GM12801 (cell line): ENCODE measurements around the gene DGCR6L.

Source experiments
- CTCF ChIP-seq: IDR thresholded peaks from one replicate; pipeline ENCODE4 v1.5.1; 2011; ENCODE audit warnings: control low read depth; ENCODE audit not compliant: insufficient read length; ENCODE audit errors: extremely low read depth

The DGCR6L gene

GRCh38 chr22:20272700-20273099 is 47.2 kb downstream of the DGCR6L start:
- TF ChIP-seq CTCF: no peak

- no peak for TF ChIP-seq CTCF
Observed at GRCh38 chr22:20272174-20272573, 47.7 kb downstream of the DGCR6L start.

GRCh38 chr22:20271114-20271994 is 48.5 kb downstream of the DGCR6L start:
- no peak for TF ChIP-seq CTCF

DNA sequence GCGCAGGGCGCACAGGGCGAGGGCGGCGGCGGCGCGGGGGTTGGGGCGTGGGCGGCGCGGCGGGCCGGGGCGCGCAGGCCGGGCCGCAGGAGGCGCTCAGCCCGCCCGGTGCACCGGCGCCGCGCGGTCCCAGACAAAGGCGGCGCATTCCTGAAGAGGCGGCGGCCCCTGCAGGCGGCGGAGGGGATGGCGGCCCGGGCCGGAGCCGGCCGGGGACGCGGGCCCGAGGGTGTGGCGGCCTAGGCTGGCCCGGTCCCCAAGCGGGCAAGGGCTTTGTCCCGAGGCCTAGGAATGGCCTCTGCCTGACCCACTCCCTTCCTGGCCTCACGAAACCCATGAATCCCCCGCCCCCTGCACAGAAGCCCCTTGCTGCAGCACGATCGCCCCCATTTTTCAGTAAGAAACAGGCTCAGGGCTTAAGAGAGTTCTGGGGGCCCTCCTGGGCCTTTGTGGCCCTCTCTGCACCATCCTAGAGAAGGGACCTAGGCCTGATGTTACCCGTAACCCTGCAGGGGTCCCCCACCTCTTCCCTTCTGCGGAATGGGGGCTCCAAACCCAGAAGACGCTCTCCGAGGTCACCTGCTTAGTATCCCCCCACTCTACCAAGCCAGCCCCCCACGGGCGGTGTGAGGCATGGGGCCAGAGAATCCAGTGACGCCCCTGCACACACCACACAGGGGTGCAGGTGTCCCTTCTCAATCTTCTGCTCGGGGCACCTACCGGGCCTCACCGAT is 51.4 kb downstream of the DGCR6L start, which contains the start of gene RTN4R:
Gene RTN4R, minus strand, starts transcription at position 40 of the 734 bp plus-strand sequence. CDS start 226 bp downstream, outside the sequence.
- no peak for TF ChIP-seq CTCF

DNA sequence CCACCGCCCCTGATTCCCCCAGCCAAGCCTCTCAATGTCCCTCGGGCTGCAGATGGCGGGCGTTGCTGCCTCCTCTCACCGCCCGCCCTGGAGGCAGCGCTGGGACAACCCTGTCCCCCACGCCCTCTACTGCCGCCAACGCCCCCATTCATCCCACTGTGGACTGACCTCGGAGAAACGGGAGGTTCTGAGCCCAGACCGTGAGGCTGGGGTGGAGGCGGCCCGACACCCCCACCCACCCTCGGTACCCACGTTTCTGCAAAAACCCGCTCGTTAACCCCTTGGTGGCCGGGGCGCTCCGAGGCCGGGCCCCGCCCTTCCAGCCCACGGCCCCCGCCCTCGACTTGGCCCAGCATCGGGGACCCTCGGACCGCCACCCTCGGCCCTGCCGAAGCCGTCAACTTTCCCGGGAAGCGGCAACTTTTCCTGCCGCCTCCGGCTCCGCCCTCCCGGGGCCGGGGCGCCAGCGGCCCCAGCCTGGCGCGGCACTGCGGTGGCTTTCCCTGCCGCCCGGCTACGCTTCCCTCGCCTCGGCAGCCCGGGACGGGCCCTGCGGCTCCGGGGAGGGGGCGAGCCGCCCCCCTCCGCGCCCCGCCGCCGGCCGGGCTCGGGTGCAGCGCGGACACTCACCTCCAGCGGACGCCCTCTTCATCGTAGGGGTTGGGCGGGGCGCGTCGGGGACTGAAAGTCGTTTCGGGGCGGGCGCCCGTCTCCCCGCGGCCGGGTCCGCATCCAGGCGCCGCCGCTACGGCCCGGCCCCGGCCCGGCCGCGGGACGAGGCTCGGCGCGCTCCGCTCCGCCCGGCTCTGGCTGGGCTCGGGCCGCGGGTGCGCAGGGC is 52.2 kb downstream of the DGCR6L start:
- TF ChIP-seq CTCF: no peak

- TF ChIP-seq CTCF: no peak
Observed at GRCh38 chr22:20264614-20265452, 55.0 kb downstream of the DGCR6L start.
